HL-60 (cell line): ENCODE measurements around the gene GALNT7.

Source experiments
- DNase-seq, 2 experiments: peaks; one replicate each; pipeline ENCODE4 v3.0.0-alpha.2; 2010 to 2020; ENCODE audit warnings: low read depth in 1 of 2, low spot score in 1 of 2
- H3K27ac ChIP-seq: fragments of 250-450 bp; sonication (Bioruptor Pico); replicated peaks from 2 replicates; pipeline ENCODE4 v1.5.1; 2020; ENCODE audit warnings: mild to moderate bottlenecking, moderate library complexity
- H3K27me3 ChIP-seq: fragments of 250-450 bp; sonication (Bioruptor Pico); 2 replicates; pipeline ENCODE4 v1.5.1; 2021; ENCODE audit warnings: mild to moderate bottlenecking, moderate library complexity; ENCODE audit not compliant: insufficient read depth, poor library complexity, severe bottlenecking
- H3K4me3 ChIP-seq: replicated peaks from 2 replicates; pipeline ENCODE4 v1.5.1; 2011; ENCODE audit warnings: mild to moderate bottlenecking, control low read depth, low read length; ENCODE audit not compliant: insufficient read depth
- CTCF ChIP-seq: IDR thresholded peaks from one replicate; pipeline ENCODE4 v1.5.1; 2011; ENCODE audit warnings: low read length, control low read depth, inconsistent platforms; ENCODE audit not compliant: insufficient read depth
- GABPA ChIP-seq: IDR thresholded peaks from 2 replicates; pipeline ENCODE4 v1.6.1; 2012; ENCODE audit warnings: low read depth
- POLR2AphosphoS5 ChIP-seq: IDR thresholded peaks from 2 replicates; pipeline ENCODE4 v1.6.1; 2012; ENCODE audit warnings: low read depth
- REST ChIP-seq: IDR thresholded peaks from 2 replicates; pipeline ENCODE4 v1.6.1; 2012; ENCODE audit warnings: low read depth; ENCODE audit not compliant: insufficient replicate concordance
- SPI1 ChIP-seq: IDR thresholded peaks from 2 replicates; pipeline ENCODE4 v1.6.1; 2012; ENCODE audit warnings: low read depth, mild to moderate bottlenecking, borderline replicate concordance

Gene GALNT7

GRCh38 chr4:173269280-173269679, 100.7 kb downstream of the GALNT7 start:
- H3K27ac ChIP-seq: no peak overlapping the region
- no peak for TF ChIP-seq GABPA
- no peak for TF ChIP-seq SPI1
- no peak overlapping the region for H3K4me3 ChIP-seq
- H3K27me3 ChIP-seq: no peaks in the 10 kb centered on the region
- DNase-seq: no peak

GRCh38 chr4:173270312-173271027, 101.9 kb downstream of the GALNT7 start:
- TF ChIP-seq SPI1 (no peak), GABPA (no peak)
- H3K27ac ChIP-seq: no peak overlapping the region
- no peak overlapping the region for H3K4me3 ChIP-seq
- no peaks in the 10 kb centered on the region for H3K27me3 ChIP-seq
- DNase-seq: no peak

GRCh38 chr4:173272314-173272713, 103.7 kb downstream of the GALNT7 start:
- DNase-seq: no peak
- Histone ChIP-seq H3K27ac (no peak overlapping the region), H3K27me3 (no peaks in the 10 kb centered on the region), H3K4me3 (no peak overlapping the region)
- no peak for TF ChIP-seq GABPA
- no peak for TF ChIP-seq POLR2AphosphoS5
- TF ChIP-seq CTCF: no peak
- TF ChIP-seq REST: no peak
- TF ChIP-seq SPI1: no peak

- no peak for TF ChIP-seq SPI1
- no peak for TF ChIP-seq GABPA
- no peak for TF ChIP-seq POLR2AphosphoS5
- no peak for TF ChIP-seq CTCF
- no peak for TF ChIP-seq REST
- H3K4me3 ChIP-seq: no peak overlapping the region
- no peak for DNase-seq
- no peaks in the 10 kb centered on the region for H3K27me3 ChIP-seq
- H3K27ac ChIP-seq: no peak overlapping the region
Observed at GRCh38 chr4:173272996-173273395, 104.4 kb downstream of the GALNT7 start.

GRCh38 chr4:173273941-173274340, 105.3 kb downstream of the GALNT7 start:
- no peak for DNase-seq
- H3K27me3 ChIP-seq: no peaks in the 10 kb centered on the region
- H3K27ac ChIP-seq: no peak overlapping the region
- H3K4me3 ChIP-seq: no peak overlapping the region
- TF ChIP-seq POLR2AphosphoS5: no peak
- no peak for TF ChIP-seq CTCF
- no peak for TF ChIP-seq GABPA
- TF ChIP-seq REST: no peak
- TF ChIP-seq SPI1: no peak
